NT2/D1 (cell line): ENCODE results near the gene CHEK2.

Experiments used
- DNase-seq: peaks from one replicate; pipeline ENCODE4 v3.0.0-alpha.2; 2011; ENCODE audit warnings: low read depth, low spot score
- H3K27me3 ChIP-seq: 2 replicates; pipeline ENCODE4 v1.6.0; 2011; ENCODE audit warnings: mild to moderate bottlenecking; ENCODE audit not compliant: insufficient read length, insufficient read depth
- H3K36me3 ChIP-seq: 2 replicates; pipeline ENCODE4 v1.6.1; 2011; ENCODE audit warnings: mild to moderate bottlenecking, low read length, mixed read lengths; ENCODE audit not compliant: insufficient read depth, insufficient read length
- H3K4me1 ChIP-seq: 2 replicates; pipeline ENCODE4 v1.5.1; 2011; ENCODE audit not compliant: insufficient read depth, insufficient read length
- H3K4me3 ChIP-seq: 2 replicates; pipeline ENCODE4 v1.5.1; 2011; ENCODE audit warnings: low read depth; ENCODE audit not compliant: insufficient read length
- H3K9ac ChIP-seq: 2 replicates; pipeline ENCODE4 v1.6.0; 2011; ENCODE audit warnings: low read depth; ENCODE audit not compliant: insufficient read length
- H3K9me3 ChIP-seq: 2 replicates; pipeline ENCODE4 v1.5.1; 2011; ENCODE audit warnings: mild to moderate bottlenecking, low read length; ENCODE audit not compliant: insufficient read depth
- SUZ12 ChIP-seq: IDR thresholded peaks from 2 replicates; pipeline ENCODE4 v1.6.1; 2011; ENCODE audit not compliant: insufficient read length, insufficient read depth; ENCODE audit errors: extremely low read depth
- YY1 ChIP-seq: IDR thresholded peaks from 2 replicates; pipeline ENCODE4 v1.6.1; 2011; ENCODE audit not compliant: insufficient read length, insufficient read depth
- ZNF274 ChIP-seq: IDR thresholded peaks from 2 replicates; pipeline ENCODE4 v1.6.1; 2011; ENCODE audit warnings: mild to moderate bottlenecking, low read depth, low read length

CHEK2 gene

DNA sequence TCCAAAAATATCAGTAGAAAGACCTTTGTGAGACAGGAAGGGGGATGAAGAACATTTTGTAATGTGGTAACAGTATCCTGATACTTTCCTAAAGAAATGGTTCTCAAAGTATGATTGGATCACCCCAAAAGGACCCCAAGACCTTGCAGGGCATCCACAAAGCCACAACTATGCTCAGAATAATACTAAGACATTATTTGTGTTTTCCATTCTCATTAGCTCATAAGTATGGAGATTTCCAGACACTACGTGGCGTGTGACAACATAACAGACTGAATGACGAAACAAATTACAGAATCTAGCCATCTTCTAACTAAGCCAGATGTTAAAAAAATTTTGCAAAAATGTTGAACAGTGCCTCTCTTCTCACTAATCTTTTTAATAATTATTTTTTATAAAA, 24.9 kb downstream of the CHEK2 start:
- Histone ChIP-seq H3K9ac (no peak overlapping the region), H3K4me3 (no peak overlapping the region), H3K27me3 (no peaks in the 10 kb centered on the region), H3K4me1 (no peaks in the 10 kb centered on the region), H3K36me3 (peaks cover 14% of the 10 kb centered on the region), H3K9me3 (no peaks in the 10 kb centered on the region)
- TF ChIP-seq SUZ12 (no peak), ZNF274 (no peak), YY1 (no peak)
- no peak for DNase-seq

DNA sequence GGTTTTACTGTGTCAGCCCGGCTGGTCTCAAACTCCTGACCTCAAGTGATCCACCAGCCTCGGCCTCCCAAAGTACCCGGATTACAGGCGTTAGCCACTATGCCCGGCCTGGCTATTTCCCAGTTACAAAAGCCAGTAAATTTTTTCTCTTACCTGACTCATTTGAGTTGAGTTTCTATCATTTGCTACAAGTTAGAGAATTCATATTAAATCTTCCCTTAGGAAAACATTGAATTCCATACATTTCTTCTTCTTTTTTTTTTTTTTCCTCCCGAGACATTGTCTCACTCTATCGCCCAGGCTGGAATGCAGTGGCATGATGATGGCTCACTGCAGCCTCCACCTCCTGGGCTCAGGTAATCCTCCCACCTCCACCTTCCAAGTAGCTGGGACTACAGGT, 26.0 kb downstream of the CHEK2 start:
- H3K27me3 ChIP-seq = no peaks in the 10 kb centered on the region
- TF ChIP-seq YY1 (no peak), ZNF274 (no peak), SUZ12 (no peak)
- DNase-seq = no peak
- no peak overlapping the region for H3K9ac ChIP-seq
- peaks cover 12% of the 10 kb centered on the region for H3K36me3 ChIP-seq
- H3K4me3 ChIP-seq = no peak overlapping the region
- H3K4me1 ChIP-seq = no peaks in the 10 kb centered on the region
- no peaks in the 10 kb centered on the region for H3K9me3 ChIP-seq

DNA sequence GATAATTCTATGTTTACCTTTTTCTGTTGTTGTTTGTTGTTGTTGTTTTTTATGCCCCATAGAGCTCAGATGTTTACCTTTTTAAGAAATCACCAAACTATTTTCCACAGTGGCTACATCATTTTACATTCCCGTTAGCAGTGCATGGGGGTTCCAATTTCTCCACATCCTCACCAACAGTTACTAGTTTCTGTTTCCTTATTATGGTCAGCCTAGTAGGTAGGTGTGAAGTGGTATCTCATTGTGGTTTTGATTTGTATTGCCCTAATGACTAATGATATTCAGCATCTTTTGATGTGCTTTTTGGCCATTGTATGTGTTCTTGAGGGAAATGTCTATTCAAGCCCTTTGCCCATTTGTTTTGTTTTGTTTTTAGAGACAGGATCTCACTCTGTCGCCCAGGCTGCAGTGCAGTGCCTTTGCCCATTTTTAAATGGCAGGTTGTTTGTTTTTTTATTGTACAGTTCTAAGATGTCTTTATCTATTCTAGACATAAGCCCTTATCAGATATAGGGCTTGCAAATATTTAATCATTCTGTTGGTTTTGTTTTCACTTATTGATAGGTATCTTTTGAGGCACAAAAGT, 27.5 kb downstream of the CHEK2 start:
- Histone ChIP-seq H3K9me3 (no peaks in the 10 kb centered on the region), H3K4me1 (no peaks in the 10 kb centered on the region), H3K36me3 (peaks cover 8% of the 10 kb centered on the region), H3K9ac (no peak overlapping the region), H3K4me3 (no peak overlapping the region), H3K27me3 (no peaks in the 10 kb centered on the region)
- TF ChIP-seq SUZ12 (no peak), YY1 (no peak)
- DNase-seq = no peak

DNA sequence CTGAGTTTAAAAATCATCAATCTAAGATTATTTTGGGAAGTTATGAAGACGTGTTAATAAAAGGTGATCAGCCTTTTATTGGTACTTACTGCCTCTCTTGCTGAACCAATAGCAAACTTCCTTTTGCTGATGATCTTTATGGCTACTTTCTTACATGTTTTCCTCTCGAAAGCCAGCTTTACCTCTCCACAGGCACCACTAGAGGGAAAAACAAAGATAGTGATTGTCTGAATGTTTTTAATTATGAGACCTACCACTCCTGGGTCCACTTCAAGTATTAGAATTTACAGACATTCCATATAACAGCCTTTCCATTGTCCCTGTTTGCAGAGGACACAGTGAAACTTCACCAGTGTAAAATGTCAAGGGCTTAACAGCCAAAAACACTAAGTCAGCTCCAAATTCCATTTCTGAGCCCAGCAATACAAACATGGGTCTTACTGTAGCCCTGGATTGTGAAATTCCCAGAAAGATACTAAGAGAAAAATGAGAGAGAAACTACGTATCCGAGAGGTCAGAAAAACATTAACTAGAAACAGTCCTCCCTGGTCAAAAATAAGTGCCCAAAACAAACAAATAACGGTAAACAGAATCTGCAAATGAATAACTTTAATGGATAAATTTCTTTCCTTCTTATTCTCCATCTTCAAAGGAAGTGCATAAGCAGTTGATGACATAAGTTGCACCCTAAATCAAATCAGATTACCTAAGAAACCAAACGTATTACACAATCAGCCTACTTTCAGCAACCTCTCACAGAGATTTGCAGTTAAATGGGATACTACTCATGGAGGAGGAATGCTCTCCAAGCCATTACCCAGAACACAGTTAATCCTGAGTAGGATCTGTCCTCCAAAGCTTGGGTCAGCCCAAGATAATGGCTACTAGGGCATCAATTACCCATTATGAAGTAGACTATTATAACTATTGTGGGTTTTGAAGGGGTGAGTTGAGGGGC, 29.5 kb downstream of the CHEK2 start:
- no peak for TF ChIP-seq YY1
- no peak for TF ChIP-seq ZNF274
- no peak for TF ChIP-seq SUZ12
- no peaks in the 10 kb centered on the region for H3K27me3 ChIP-seq
- peaks cover 5% of the 10 kb centered on the region for H3K36me3 ChIP-seq
- no peaks in the 10 kb centered on the region for H3K4me1 ChIP-seq
- peak; percentile 1 for DNase-seq
- H3K9me3 ChIP-seq = no peaks in the 10 kb centered on the region
- no peak overlapping the region for H3K4me3 ChIP-seq
- H3K9ac ChIP-seq = no peak overlapping the region

DNA sequence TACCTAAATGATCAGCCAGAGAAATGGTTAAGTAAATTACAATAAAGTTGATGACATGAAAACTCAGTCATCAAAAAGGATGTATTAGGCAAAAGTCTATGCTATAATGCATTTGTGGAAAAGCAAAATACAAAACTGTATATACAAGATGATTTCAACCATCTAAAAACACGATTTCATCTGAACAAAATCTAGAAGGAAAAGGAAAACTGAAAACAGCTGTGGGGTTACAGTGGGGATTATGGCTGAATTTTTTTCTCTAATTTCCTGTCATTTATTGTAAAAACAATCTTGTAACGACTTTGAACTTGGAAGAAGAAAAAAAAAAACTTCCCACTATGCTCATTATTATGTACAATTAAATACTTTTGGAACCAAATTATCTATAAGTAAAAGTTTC, 30.3 kb downstream of the CHEK2 start:
- no peaks in the 10 kb centered on the region for H3K9me3 ChIP-seq
- no peak overlapping the region for H3K4me3 ChIP-seq
- H3K9ac ChIP-seq = no peak overlapping the region
- peaks cover 9% of the 10 kb centered on the region for H3K36me3 ChIP-seq
- DNase-seq = no peak
- no peaks in the 10 kb centered on the region for H3K27me3 ChIP-seq
- TF ChIP-seq SUZ12 (no peak), ZNF274 (no peak), YY1 (no peak)
- no peaks in the 10 kb centered on the region for H3K4me1 ChIP-seq

DNA sequence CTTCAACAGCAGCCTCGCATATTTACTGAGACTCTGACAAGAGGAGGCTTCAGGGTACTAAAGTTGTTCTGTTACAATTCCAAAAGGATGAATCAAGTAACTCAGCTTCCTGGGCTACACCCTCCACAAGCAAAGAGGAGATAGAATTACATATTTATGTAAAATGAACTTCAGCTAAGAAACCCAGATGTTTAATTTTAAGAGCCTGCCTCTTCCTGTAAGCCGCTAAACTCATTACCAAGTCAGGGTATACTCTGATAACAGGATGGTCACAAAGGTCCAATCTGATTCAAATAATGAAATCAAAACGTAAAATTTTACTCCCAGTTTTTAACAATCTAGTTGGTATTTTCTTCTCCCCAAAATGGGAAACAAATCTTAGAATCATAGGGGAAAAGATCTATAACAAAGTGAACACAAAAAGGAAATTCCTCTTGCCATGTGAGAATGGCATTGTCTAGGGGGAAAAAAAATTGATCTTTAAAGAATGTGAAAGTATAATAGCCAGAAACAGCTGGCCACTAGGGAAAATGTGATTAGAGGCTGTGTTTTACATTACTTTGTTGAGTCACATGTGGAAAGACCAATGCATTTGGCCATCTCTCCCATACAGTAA, 30.9 kb downstream of the CHEK2 start:
- Histone ChIP-seq H3K4me1 (no peaks in the 10 kb centered on the region), H3K36me3 (peaks cover 16% of the 10 kb centered on the region), H3K4me3 (no peak overlapping the region), H3K27me3 (no peaks in the 10 kb centered on the region), H3K9me3 (no peaks in the 10 kb centered on the region), H3K9ac (no peak overlapping the region)
- TF ChIP-seq SUZ12 = no peak
- TF ChIP-seq YY1 = no peak
- TF ChIP-seq ZNF274 = no peak
- DNase-seq = no peak

DNA sequence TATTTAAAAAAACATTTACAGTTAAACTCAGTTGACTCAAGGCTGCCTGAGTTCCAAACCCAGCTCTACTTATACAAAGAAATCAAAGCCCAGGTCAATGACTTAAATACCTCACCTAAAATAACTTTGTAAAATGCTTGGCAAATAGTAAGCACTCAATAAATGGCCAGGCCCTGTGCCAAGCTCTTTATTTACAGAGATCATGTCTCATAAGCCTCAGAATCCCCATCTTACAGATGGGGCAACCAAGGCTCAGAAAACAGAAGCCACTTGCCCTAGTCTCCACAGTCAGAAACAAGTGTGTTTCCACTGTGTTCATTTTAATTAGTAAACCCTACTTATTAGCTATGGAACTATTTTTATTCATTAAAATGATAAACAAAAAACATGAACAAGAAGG, 31.5 kb downstream of the CHEK2 start:
- no peaks in the 10 kb centered on the region for H3K9me3 ChIP-seq
- no peak overlapping the region for H3K9ac ChIP-seq
- no peak for DNase-seq
- TF ChIP-seq ZNF274 (no peak), SUZ12 (no peak), YY1 (no peak)
- H3K27me3 ChIP-seq = no peaks in the 10 kb centered on the region
- H3K36me3 ChIP-seq = peaks cover 16% of the 10 kb centered on the region
- no peaks in the 10 kb centered on the region for H3K4me1 ChIP-seq
- no peak overlapping the region for H3K4me3 ChIP-seq
